Measurements from ENCODE around the gene COG5. TPM values are rescaled to one million over a fixed set of nuclear protein-coding genes. Genes with fewer than 3 reads are reported as not detected.

Gene COG5
- total and polyA plus RNA-seq, 9 of the 15 experiments (the other 6 are each of a cell fraction or from before 2014, with no cell fraction given) = 15.3 to 75.1 (median 56.4) TPM

GRCh38 chr7:107269790-107270189, 293.9 kb downstream of the COG5 start:
- FAIRE-seq (no peak), DNase-seq (ENCODE audit: extremely low read depth in 1 of 4, low spot score in 3 of 4) (no peak), ATAC-seq (no peak)
- ChIA-PET POLR2A (interaction anchor here (0.6 to 1.6 kb wide), 3 partner anchors 12 to 25 kb away, joined by 3 read pairs; no protein-coding TSS in a partner anchor), CTCF (ENCODE audit: low intra/inter-chr PET ratio) (no interaction called here)
- no peaks in the 10 kb centered on the region for H3K4me1 ChIP-seq (replicated peaks in 1 of 2; ENCODE audit: control insufficient read depth in 2 of 2, insufficient read depth in 2 of 2, low read length in 2 of 2)
- H3K27ac ChIP-seq (ENCODE audit: extremely low read depth, low read depth, low read length) = no peak overlapping the region
- no TSS peak for BruUV-seq (replicated peaks)
- no peak overlapping the region for H3K4me2 ChIP-seq (ENCODE audit: insufficient read depth, low read length)
- no peak overlapping the region for H3K9ac ChIP-seq (ENCODE audit: insufficient read depth in 1 of 2, low read depth in 2 of 2, low read length in 2 of 2)
- no peak overlapping the region for H3K4me3 ChIP-seq
- H4K20me1 ChIP-seq (replicated peaks; ENCODE audit: control insufficient read depth, insufficient read depth, low read length) = no peaks in the 10 kb centered on the region
- H3K9me1 ChIP-seq (ENCODE audit: control insufficient read depth, insufficient read depth, low read length) = no peaks in the 10 kb centered on the region
- no peaks in the 10 kb centered on the region for H3K9me3 ChIP-seq (replicated peaks; ENCODE audit: control insufficient read depth, insufficient read depth, low read depth, low read length)
- no peaks in the 10 kb centered on the region for H3K79me2 ChIP-seq (ENCODE audit: control insufficient read depth, insufficient read depth, low read length)
- no peak for TF ChIP-seq SMAD3 (CRISPR knock-in tag; conservative IDR thresholded peaks at IDR 0.05)
- no peak for TF ChIP-seq ZBTB26 (CRISPR knock-in tag; IDR thresholded peaks at IDR 0.05)
- in situ Hi-C loops (cut with MboI) (no loop called here), intact Hi-C loops (cut with micrococcal nuclease) (loop anchor here (5.0 kb wide), 1 partner anchor 48 kb away; no protein-coding TSS in a partner anchor)
- H2AFZ ChIP-seq (ENCODE audit: low read depth, low read length) = no peak overlapping the region
- H3K36me3 ChIP-seq (ENCODE audit: control insufficient read depth, insufficient read depth, low read length) = peaks cover 2% of the 10 kb centered on the region; the same call in 1 of the 3 replicates
- WGBS (ENCODE audit: insufficient coverage, low coverage, missing lambda C conversion rate) = 94% methylated on average over 3 of the region's 3 CpGs
- no peaks in the 10 kb centered on the region for H3K27me3 ChIP-seq (ENCODE audit: control insufficient read depth in 2 of 2, insufficient read depth in 2 of 2, low read length in 2 of 2)

- CTCF ChIA-PET (ENCODE audit: low intra/inter-chr PET ratio) = no interaction called here
- WGBS (ENCODE audit: insufficient coverage, low coverage, missing lambda C conversion rate) = 64% methylated on average over 2 of the region's 2 CpGs
- TF ChIP-seq MAFG (tag; conservative IDR thresholded peaks at IDR 0.05) (peak; percentile 85), E2F3 (CRISPR knock-in tag; IDR thresholded peaks at IDR 0.05) (no peak)
Measured at GRCh38 chr7:107268594-107268993, 295.1 kb downstream of the COG5 start.

More at GRCh38 chr7:107268594-107268993, 295.1 kb downstream of the COG5 start:
- ATAC-seq = no peak
- Histone ChIP-seq H3K9me1 (ENCODE audit: control insufficient read depth, insufficient read depth, low read length) (no peaks in the 10 kb centered on the region), H3K9me3 (replicated peaks; ENCODE audit: control insufficient read depth, insufficient read depth, low read depth, low read length) (no peaks in the 10 kb centered on the region), H3K27me3 (ENCODE audit: control insufficient read depth in 2 of 2, insufficient read depth in 2 of 2, low read length in 2 of 2) (no peaks in the 10 kb centered on the region), H3K36me3 (ENCODE audit: control insufficient read depth, insufficient read depth, low read length) (0 out of 3 replicates have a peak, but pooled peaks cover 2% of the 10 kb centered on the region), H3K4me3 (no peak overlapping the region), H3K27ac (ENCODE audit: extremely low read depth, low read depth, low read length) (no peak overlapping the region), H3K9ac (ENCODE audit: insufficient read depth in 1 of 2, low read depth in 2 of 2, low read length in 2 of 2) (no peak overlapping the region), H3K4me1 (replicated peaks in 1 of 2; ENCODE audit: control insufficient read depth in 2 of 2, insufficient read depth in 2 of 2, low read length in 2 of 2) (no peaks in the 10 kb centered on the region), H3K79me2 (ENCODE audit: control insufficient read depth, insufficient read depth, low read length) (no peaks in the 10 kb centered on the region), H3K4me2 (ENCODE audit: insufficient read depth, low read length) (no peak overlapping the region), H2AFZ (ENCODE audit: low read depth, low read length) (no peak overlapping the region), H4K20me1 (replicated peaks; ENCODE audit: control insufficient read depth, insufficient read depth, low read length) (no peaks in the 10 kb centered on the region)
- POLR2A ChIA-PET = interaction anchor here (1.6 kb wide), 1 partner anchor 11 kb away, joined by 3 read pairs; no protein-coding TSS in a partner anchor
- intact Hi-C loops (cut with micrococcal nuclease) (loop anchor here (5.0 kb wide), 1 partner anchor 49 kb away; no protein-coding TSS in a partner anchor), in situ Hi-C loops (cut with MboI) (no loop called here)
- BruUV-seq (replicated peaks) = no TSS peak
- FAIRE-seq = no peak
- no peak for DNase-seq (ENCODE audit: extremely low read depth in 1 of 4, low spot score in 3 of 4)
